SK-N-SH treated with all-trans-retinoic acid at 6 μM for 48 hours (cell line): ENCODE results near the gene ECI1.

Experiments
- ATAC-seq: fragments of 200-7000 bp; cut with Tn5 transposase; 3 replicates; pipeline ENCODE4 v1.9.1; 2020; ENCODE audit warnings: mild to moderate bottlenecking, moderate library complexity
- ARNTL ChIP-seq: fragments of 450-650 bp; formaldehyde crosslinking; IDR thresholded peaks from 2 replicates; pipeline ENCODE4 v1.5.0; 2020; ENCODE audit warnings: low read depth, mild to moderate bottlenecking, moderate library complexity, borderline replicate concordance
- BACH2 ChIP-seq: fragments of 250-450 bp; sonication (Bioruptor Pico); IDR thresholded peaks from 2 replicates; pipeline ENCODE4 v1.9.0; 2021; ENCODE audit warnings: mild to moderate bottlenecking, borderline replicate concordance
- CREB5 ChIP-seq: fragments of 250-450 bp; sonication (Bioruptor Pico); IDR thresholded peaks from 2 replicates; pipeline ENCODE4 v1.5.1; 2020; ENCODE audit warnings: low read depth, mild to moderate bottlenecking, moderate library complexity
- CSDC2 ChIP-seq: fragments of 250-450 bp; sonication (Bioruptor Pico); IDR thresholded peaks from 2 replicates; pipeline ENCODE4 v1.5.0; 2020; ENCODE audit warnings: mild to moderate bottlenecking, moderate library complexity
- CSRNP3 ChIP-seq: fragments of 250-450 bp; sonication (Bioruptor Pico); IDR thresholded peaks from 2 replicates; pipeline ENCODE4 v1.5.1; 2021; ENCODE audit warnings: mild to moderate bottlenecking, moderate library complexity
- ESRRG ChIP-seq: fragments of 250-450 bp; sonication (Bioruptor Pico); IDR thresholded peaks from 2 replicates; pipeline ENCODE4 v1.6.1; 2021; ENCODE audit warnings: mild to moderate bottlenecking
- GLIS3 ChIP-seq: fragments of 250-450 bp; sonication (Bioruptor Pico); IDR thresholded peaks from 2 replicates; pipeline ENCODE4 v1.5.0; 2020; ENCODE audit warnings: mild to moderate bottlenecking, moderate library complexity
- ISL1 ChIP-seq: fragments of 250-450 bp; sonication (Bioruptor Pico); IDR thresholded peaks from 2 replicates; pipeline ENCODE4 v2.1.2; 2022; ENCODE audit warnings: mild to moderate bottlenecking, moderate library complexity
- OSR1 ChIP-seq: fragments of 250-450 bp; sonication (Bioruptor Pico); IDR thresholded peaks from 2 replicates; pipeline ENCODE4 v1.8.0; 2022; ENCODE audit warnings: moderate library complexity, mild to moderate bottlenecking, inconsistent platforms
- PATZ1 ChIP-seq: fragments of 250-450 bp; sonication (Bioruptor Pico); IDR thresholded peaks from 2 replicates; pipeline ENCODE4 v1.8.0; 2020; ENCODE audit warnings: mild to moderate bottlenecking, moderate library complexity, borderline replicate concordance
- POU6F1 ChIP-seq: fragments of 250-450 bp; sonication (Bioruptor Pico); IDR thresholded peaks from 2 replicates; pipeline ENCODE4 v1.8.0; 2021; ENCODE audit warnings: low read depth, mild to moderate bottlenecking, moderate library complexity, borderline replicate concordance
- PPARA ChIP-seq: fragments of 250-450 bp; sonication (Bioruptor Pico); IDR thresholded peaks from 2 replicates; pipeline ENCODE4 v1.5.0; 2020; ENCODE audit warnings: mild to moderate bottlenecking, borderline replicate concordance
- RARB ChIP-seq: fragments of 250-450 bp; sonication (Bioruptor Pico); IDR thresholded peaks from 2 replicates; pipeline ENCODE4 v1.8.0; 2021; ENCODE audit warnings: mild to moderate bottlenecking, moderate library complexity
- SNAI2 ChIP-seq: fragments of 250-450 bp; sonication (Bioruptor Pico); IDR thresholded peaks from 2 replicates; pipeline ENCODE4 v1.5.0; 2020; ENCODE audit warnings: mild to moderate bottlenecking, moderate library complexity
- TCF4 ChIP-seq: fragments of 250-450 bp; sonication (Bioruptor Pico); IDR thresholded peaks from 2 replicates; pipeline ENCODE4 v1.8.0; 2021; ENCODE audit warnings: mild to moderate bottlenecking, moderate library complexity, borderline replicate concordance
- TOX ChIP-seq: fragments of 250-450 bp; sonication (Bioruptor Pico); IDR thresholded peaks from 2 replicates; pipeline ENCODE4 v1.8.0; 2021; ENCODE audit warnings: mild to moderate bottlenecking, moderate library complexity, borderline replicate concordance
- TSHZ2 ChIP-seq: fragments of 250-450 bp; sonication (Bioruptor Pico); IDR thresholded peaks from 2 replicates; pipeline ENCODE4 v1.5.0; 2020; ENCODE audit warnings: mild to moderate bottlenecking, moderate library complexity
- ZC3H10 ChIP-seq: fragments of 250-450 bp; sonication (Bioruptor Pico); IDR thresholded peaks from 2 replicates; pipeline ENCODE4 v1.5.1; 2021; ENCODE audit warnings: mild to moderate bottlenecking, moderate library complexity
- ZFP3 ChIP-seq: fragments of 250-450 bp; sonication (Bioruptor Pico); IDR thresholded peaks from 2 replicates; pipeline ENCODE4 v1.5.0; 2020; ENCODE audit warnings: mild to moderate bottlenecking, moderate library complexity
- ZFP30 ChIP-seq: fragments of 450-650 bp; formaldehyde crosslinking; IDR thresholded peaks from 2 replicates; pipeline ENCODE4 v1.5.0; 2022; ENCODE audit warnings: mild to moderate bottlenecking, moderate library complexity
- ZNF8 ChIP-seq: fragments of 450-650 bp; formaldehyde crosslinking; IDR thresholded peaks from 2 replicates; pipeline ENCODE4 v1.5.0; 2020; ENCODE audit warnings: mild to moderate bottlenecking, moderate library complexity

ECI1 gene

GRCh38 chr16:2232094-2232990, 19.0 kb downstream of the ECI1 start:
- no peak for ATAC-seq
- TF ChIP-seq ARNTL (CRISPR knock-in tag) (no peak), ZFP30 (no peak), CSDC2 (CRISPR knock-in tag) (no peak), PATZ1 (CRISPR knock-in tag) (no peak), SNAI2 (CRISPR knock-in tag) (no peak)

- no peak for TF ChIP-seq ZFP3 (CRISPR knock-in tag)
- TF ChIP-seq BACH2 (CRISPR knock-in tag) = no peak
- TF ChIP-seq ZFP30 = no peak
- TF ChIP-seq TCF4 (CRISPR knock-in tag) = no peak
- no peak for TF ChIP-seq ESRRG (CRISPR knock-in tag)
- TF ChIP-seq TOX (CRISPR knock-in tag) = no peak
- no peak for TF ChIP-seq GLIS3 (CRISPR knock-in tag)
- TF ChIP-seq CSRNP3 (CRISPR knock-in tag) = no peak
- TF ChIP-seq ZC3H10 (CRISPR knock-in tag) = no peak
- ATAC-seq = no peak
These were observed 20.1 kb downstream of the ECI1 start for GRCh38 chr16:2231016-2231931.

GRCh38 chr16:2230376-2230775, 21.0 kb downstream of the ECI1 start:
- TF ChIP-seq CREB5 (CRISPR knock-in tag) (no peak), ISL1 (CRISPR knock-in tag) (no peak), TSHZ2 (CRISPR knock-in tag) (no peak), CSDC2 (CRISPR knock-in tag) (no peak), ZFP3 (CRISPR knock-in tag) (no peak), ZFP30 (no peak), PPARA (CRISPR knock-in tag) (no peak), POU6F1 (CRISPR knock-in tag) (no peak), CSRNP3 (CRISPR knock-in tag) (no peak), ZNF8 (CRISPR knock-in tag) (no peak), ARNTL (CRISPR knock-in tag) (no peak), RARB (CRISPR knock-in tag) (no peak), PATZ1 (CRISPR knock-in tag) (no peak), OSR1 (CRISPR knock-in tag) (no peak), SNAI2 (CRISPR knock-in tag) (no peak), BACH2 (CRISPR knock-in tag) (no peak), GLIS3 (CRISPR knock-in tag) (no peak)

More at GRCh38 chr16:2230376-2230775, 21.0 kb downstream of the ECI1 start:
- no peak for ATAC-seq
